ENCODE results near the gene DEPDC4.
"Not testable (repeated sequence)": the region's sequence is repeated elsewhere in the genome, so short reads cannot be mapped to it uniquely, and the experiment has no call there.

GRCh38 chr12:100294366-100294765 is 27.5 kb upstream of the DEPDC4 start:
- TF ChIP-seq, protein P1, sequence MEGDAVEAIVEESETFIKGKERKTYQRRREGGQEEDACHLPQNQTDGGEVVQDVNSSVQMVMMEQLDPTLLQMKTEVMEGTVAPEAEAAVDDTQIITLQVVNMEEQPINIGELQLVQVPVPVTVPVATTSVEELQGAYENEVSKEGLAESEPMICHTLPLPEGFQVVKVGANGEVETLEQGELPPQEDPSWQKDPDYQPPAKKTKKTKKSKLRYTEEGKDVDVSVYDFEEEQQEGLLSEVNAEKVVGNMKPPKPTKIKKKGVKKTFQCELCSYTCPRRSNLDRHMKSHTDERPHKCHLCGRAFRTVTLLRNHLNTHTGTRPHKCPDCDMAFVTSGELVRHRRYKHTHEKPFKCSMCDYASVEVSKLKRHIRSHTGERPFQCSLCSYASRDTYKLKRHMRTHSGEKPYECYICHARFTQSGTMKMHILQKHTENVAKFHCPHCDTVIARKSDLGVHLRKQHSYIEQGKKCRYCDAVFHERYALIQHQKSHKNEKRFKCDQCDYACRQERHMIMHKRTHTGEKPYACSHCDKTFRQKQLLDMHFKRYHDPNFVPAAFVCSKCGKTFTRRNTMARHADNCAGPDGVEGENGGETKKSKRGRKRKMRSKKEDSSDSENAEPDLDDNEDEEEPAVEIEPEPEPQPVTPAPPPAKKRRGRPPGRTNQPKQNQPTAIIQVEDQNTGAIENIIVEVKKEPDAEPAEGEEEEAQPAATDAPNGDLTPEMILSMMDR (IDR thresholded peaks at IDR 0.05; ENCODE audit: low read depth, low read length) = not testable (repeated sequence)
- TF ChIP-seq EZH2phosphoT487 (IDR thresholded peaks at IDR 0.05; ENCODE audit: low read depth) = not testable (repeated sequence)

Measured in OCI-LY3 (cell line).